Esophagus (tissue), 2 donors: ENCODE results near the gene GPX3. TPM values are rescaled to one million over a fixed set of nuclear protein-coding genes. Genes with fewer than 3 reads are reported as not detected.
A peak's percentile ranks its signal among the peaks of the same experiment; 100 is the strongest.

Source experiments
- H3K27ac ChIP-seq, 2 donors: one replicate each; pipeline ENCODE4 v1.5.1; 2013; ENCODE audit warnings: low read depth in 2 of 2, mild to moderate bottlenecking in 2 of 2, inconsistent platforms in 1 of 2, low read length in 1 of 2, moderate library complexity in 1 of 2
- H3K27me3 ChIP-seq, 2 donors: one replicate each; pipeline ENCODE4 v1.6.1; 2013; ENCODE audit warnings: low read length in 2 of 2, control low read depth in 1 of 2, mild to moderate bottlenecking in 1 of 2; ENCODE audit not compliant: insufficient read depth in 2 of 2, control insufficient read depth in 1 of 2
- H3K36me3 ChIP-seq, 2 donors: one replicate each; pipeline ENCODE4 v1.6.1; 2013; ENCODE audit warnings: low read length in 1 of 2; ENCODE audit not compliant: control insufficient read depth in 2 of 2, insufficient read depth in 2 of 2
- H3K4me1 ChIP-seq, 2 donors: one replicate each; pipeline ENCODE4 v1.6.1; 2013; ENCODE audit warnings: low read length in 1 of 2; ENCODE audit not compliant: control insufficient read depth in 2 of 2, insufficient read depth in 2 of 2
- H3K4me3 ChIP-seq, 2 donors: one replicate each; pipeline ENCODE4 v1.5.1; 2013; ENCODE audit warnings: low read length in 2 of 2, mild to moderate bottlenecking in 2 of 2, low read depth in 1 of 2, moderate library complexity in 1 of 2
- H3K9me3 ChIP-seq, 2 donors: one replicate each; pipeline ENCODE4 v1.6.1; 2013; ENCODE audit warnings: mild to moderate bottlenecking in 2 of 2, low read depth in 1 of 2, low read length in 1 of 2, moderate library complexity in 1 of 2; ENCODE audit not compliant: control insufficient read depth in 2 of 2, insufficient read depth in 1 of 2
- WGBS, 2 donors: extraction: QIAGEN DNeasy Blood & Tissue Kit; methylation state at CpG; one replicate each; pipeline ENCODE4 v1.1.7; 2013; 5-methylcytosine and 5-hydroxymethylcytosine counted together
- polyA plus RNA-seq, 2 donors: library from polyadenylated mRNA; stranded (reverse); fragments of 200-250 nt; gene quantifications; one replicate each; pipeline ENCODE4 v1.2.3, GENCODE V29; 2013
- donor health status: healthy with polysubstance abuse.
- donor health status: Bipolar disorder and iron deficiency.

The GPX3 gene
- polyA plus RNA-seq, 2 donors = 143 to 277 TPM

- WGBS, 2 donors = 80 to 82% methylated on average over 10 of the region's 10 CpGs
- Histone ChIP-seq H3K9me3 (no peaks in the 10 kb centered on the region), H3K4me1 (peaks cover 0 to 2% of the 10 kb centered on the region in 2 donors), H3K36me3 (peaks cover 15 to 60% of the 10 kb centered on the region in 2 donors), H3K27me3 (no peaks in the 10 kb centered on the region), H3K27ac (no peak overlapping the region), H3K4me3 (no peak overlapping the region)
Measured at GRCh38 chr5:151051931-151052608, 31.7 kb downstream of the GPX3 start.

GRCh38 chr5:151052836-151053235 lies 32.4 kb downstream of the GPX3 start:
- Histone ChIP-seq H3K27me3 (no peaks in the 10 kb centered on the region), H3K27ac (no peak overlapping the region)

GRCh38 chr5:151053796-151054462 lies 33.5 kb downstream of the GPX3 start:
- no peaks in the 10 kb centered on the region for H3K27me3 ChIP-seq
- peaks cover 0 to 2% of the 10 kb centered on the region in 2 donors for H3K4me1 ChIP-seq
- 96% methylated on average over 4 of the region's 4 CpGs for WGBS, 2 donors
- peak overlapping the region in 1 of 2 donors; percentile 45 for H3K27ac ChIP-seq
- H3K9me3 ChIP-seq = no peaks in the 10 kb centered on the region
- H3K36me3 ChIP-seq = peaks cover 18 to 55% of the 10 kb centered on the region in 2 donors
- no peak overlapping the region for H3K4me3 ChIP-seq

More at GRCh38 chr5:151052836-151053235, 32.4 kb downstream of the GPX3 start:
- 83 to 87% methylated on average over 3 of the region's 3 CpGs for WGBS, 2 donors
- peaks cover 0 to 2% of the 10 kb centered on the region in 2 donors for H3K4me1 ChIP-seq
- peaks cover 15 to 56% of the 10 kb centered on the region in 2 donors for H3K36me3 ChIP-seq
- H3K4me3 ChIP-seq = no peak overlapping the region
- H3K9me3 ChIP-seq = no peaks in the 10 kb centered on the region

GRCh38 chr5:151054709-151055108 lies 34.3 kb downstream of the GPX3 start:
- Histone ChIP-seq H3K36me3 (peaks cover 20 to 51% of the 10 kb centered on the region in 2 donors), H3K9me3 (no peaks in the 10 kb centered on the region), H3K27ac (no peak overlapping the region), H3K4me1 (peaks cover 0 to 2% of the 10 kb centered on the region in 2 donors), H3K4me3 (no peak overlapping the region), H3K27me3 (no peaks in the 10 kb centered on the region)
- WGBS, 2 donors = 75 to 91% methylated on average over 3 of the region's 3 CpGs

- Histone ChIP-seq H3K4me1 (peaks cover 0 to 7% of the 10 kb centered on the region in 2 donors), H3K36me3 (peaks cover 18 to 52% of the 10 kb centered on the region in 2 donors)
Measured at GRCh38 chr5:151055336-151055735, 34.9 kb downstream of the GPX3 start.

GRCh38 chr5:151056379-151057325 lies 36.3 kb downstream of the GPX3 start:
- Histone ChIP-seq H3K9me3 (no peaks in the 10 kb centered on the region), H3K4me1 (peaks cover 0 to 7% of the 10 kb centered on the region in 2 donors), H3K4me3 (no peak overlapping the region), H3K27ac (no peak overlapping the region), H3K36me3 (peaks cover 10 to 54% of the 10 kb centered on the region in 2 donors), H3K27me3 (no peaks in the 10 kb centered on the region)
- WGBS, 2 donors = 94 to 96% methylated on average over 25 of the region's 25 CpGs

More at GRCh38 chr5:151055336-151055735, 34.9 kb downstream of the GPX3 start:
- Histone ChIP-seq H3K9me3 (no peaks in the 10 kb centered on the region), H3K27me3 (no peaks in the 10 kb centered on the region), H3K27ac (no peak overlapping the region), H3K4me3 (no peak overlapping the region)
- WGBS, 2 donors = 86 to 88% methylated on average over 6 of the region's 6 CpGs

GRCh38 chr5:151058301-151058700 lies 37.9 kb downstream of the GPX3 start:
- Histone ChIP-seq H3K36me3 (peaks cover 18 to 62% of the 10 kb centered on the region in 2 donors), H3K4me1 (peaks cover 5 to 10% of the 10 kb centered on the region in 2 donors), H3K27me3 (no peaks in the 10 kb centered on the region), H3K27ac (no peak overlapping the region), H3K4me3 (no peak overlapping the region), H3K9me3 (no peaks in the 10 kb centered on the region)
- WGBS, 2 donors = 90 to 95% methylated on average over 5 of the region's 5 CpGs

GRCh38 chr5:151058891-151059489 lies 38.6 kb downstream of the GPX3 start:
- peaks cover 18 to 58% of the 10 kb centered on the region in 2 donors for H3K36me3 ChIP-seq
- H3K4me1 ChIP-seq = peaks cover 5 to 14% of the 10 kb centered on the region in 2 donors
- no peak overlapping the region for H3K4me3 ChIP-seq
- no peaks in the 10 kb centered on the region for H3K27me3 ChIP-seq
- H3K27ac ChIP-seq = peak overlapping the region in 1 of 2 donors; percentile 30
- 91 to 93% methylated on average over 7 of the region's 7 CpGs for WGBS, 2 donors
- H3K9me3 ChIP-seq = no peaks in the 10 kb centered on the region

GRCh38 chr5:151060742-151061141 lies 40.4 kb downstream of the GPX3 start:
- Histone ChIP-seq H3K4me3 (no peak overlapping the region), H3K36me3 (peaks cover 18 to 54% of the 10 kb centered on the region in 2 donors), H3K4me1 (peaks cover 5 to 14% of the 10 kb centered on the region in 2 donors), H3K9me3 (no peaks in the 10 kb centered on the region), H3K27ac (peak overlapping the region in 1 of 2 donors; percentile 2), H3K27me3 (no peaks in the 10 kb centered on the region)
- WGBS, 2 donors = 78 to 79% methylated on average over 6 of the region's 6 CpGs
